GM12873 (cell line): ENCODE measurements around the gene ZNF319.

Source experiments
- TF ChIP-seq, protein P1 (sequence below): IDR thresholded peaks from 2 replicates; pipeline ENCODE4 v1.5.1; 2012; ENCODE audit warnings: low read depth, mild to moderate bottlenecking, moderate library complexity, low read length, control low read depth; ENCODE audit not compliant: insufficient read depth; ENCODE audit errors: missing control alignments

ZNF319 gene

GRCh38 chr16:58002416-58002800 lies 1.9 kb upstream of the ZNF319 start:
- TF ChIP-seq, protein P1, sequence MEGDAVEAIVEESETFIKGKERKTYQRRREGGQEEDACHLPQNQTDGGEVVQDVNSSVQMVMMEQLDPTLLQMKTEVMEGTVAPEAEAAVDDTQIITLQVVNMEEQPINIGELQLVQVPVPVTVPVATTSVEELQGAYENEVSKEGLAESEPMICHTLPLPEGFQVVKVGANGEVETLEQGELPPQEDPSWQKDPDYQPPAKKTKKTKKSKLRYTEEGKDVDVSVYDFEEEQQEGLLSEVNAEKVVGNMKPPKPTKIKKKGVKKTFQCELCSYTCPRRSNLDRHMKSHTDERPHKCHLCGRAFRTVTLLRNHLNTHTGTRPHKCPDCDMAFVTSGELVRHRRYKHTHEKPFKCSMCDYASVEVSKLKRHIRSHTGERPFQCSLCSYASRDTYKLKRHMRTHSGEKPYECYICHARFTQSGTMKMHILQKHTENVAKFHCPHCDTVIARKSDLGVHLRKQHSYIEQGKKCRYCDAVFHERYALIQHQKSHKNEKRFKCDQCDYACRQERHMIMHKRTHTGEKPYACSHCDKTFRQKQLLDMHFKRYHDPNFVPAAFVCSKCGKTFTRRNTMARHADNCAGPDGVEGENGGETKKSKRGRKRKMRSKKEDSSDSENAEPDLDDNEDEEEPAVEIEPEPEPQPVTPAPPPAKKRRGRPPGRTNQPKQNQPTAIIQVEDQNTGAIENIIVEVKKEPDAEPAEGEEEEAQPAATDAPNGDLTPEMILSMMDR, result no peak

DNA sequence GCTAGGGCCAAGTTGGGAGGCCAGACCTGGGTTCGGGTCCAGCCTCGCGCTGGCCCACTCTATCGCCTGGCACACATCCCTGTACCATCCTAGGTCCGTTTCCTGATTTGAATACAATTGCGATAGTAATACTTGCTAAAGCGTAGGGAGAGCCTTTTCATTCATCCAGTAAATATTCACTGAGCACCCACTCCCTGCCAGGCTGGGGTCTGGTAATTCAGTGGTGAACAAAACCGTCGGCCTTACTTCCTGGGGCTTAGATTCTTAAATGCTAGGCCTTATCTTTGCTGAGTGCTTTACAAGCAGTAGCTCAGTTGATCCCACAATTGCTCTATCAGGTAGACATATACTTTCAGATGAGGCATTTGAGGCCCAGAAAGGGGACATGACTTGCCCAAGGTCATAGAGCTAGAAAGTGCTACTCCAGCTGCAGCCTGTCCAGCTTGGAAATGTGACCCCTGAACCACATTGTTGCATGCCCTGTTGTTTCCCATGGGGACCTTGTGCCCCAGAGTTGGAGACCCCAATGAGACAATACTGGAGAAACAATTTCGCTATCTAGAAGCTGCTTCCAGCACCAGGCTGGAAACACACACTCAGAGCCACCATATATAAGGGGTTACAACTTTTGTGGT lies 1.4 kb upstream of the ZNF319 start:
- TF ChIP-seq, protein P1, result no peak

GRCh38 chr16:58000706-58001676 lies 519 bp upstream of the ZNF319 start, which contains the start of gene USB1:
USB1 (plus strand) TSS chr16:58001407; CDS start chr16:58001484, 77 bp downstream.
- TF ChIP-seq, protein P1, result peak; percentile 69

DNA sequence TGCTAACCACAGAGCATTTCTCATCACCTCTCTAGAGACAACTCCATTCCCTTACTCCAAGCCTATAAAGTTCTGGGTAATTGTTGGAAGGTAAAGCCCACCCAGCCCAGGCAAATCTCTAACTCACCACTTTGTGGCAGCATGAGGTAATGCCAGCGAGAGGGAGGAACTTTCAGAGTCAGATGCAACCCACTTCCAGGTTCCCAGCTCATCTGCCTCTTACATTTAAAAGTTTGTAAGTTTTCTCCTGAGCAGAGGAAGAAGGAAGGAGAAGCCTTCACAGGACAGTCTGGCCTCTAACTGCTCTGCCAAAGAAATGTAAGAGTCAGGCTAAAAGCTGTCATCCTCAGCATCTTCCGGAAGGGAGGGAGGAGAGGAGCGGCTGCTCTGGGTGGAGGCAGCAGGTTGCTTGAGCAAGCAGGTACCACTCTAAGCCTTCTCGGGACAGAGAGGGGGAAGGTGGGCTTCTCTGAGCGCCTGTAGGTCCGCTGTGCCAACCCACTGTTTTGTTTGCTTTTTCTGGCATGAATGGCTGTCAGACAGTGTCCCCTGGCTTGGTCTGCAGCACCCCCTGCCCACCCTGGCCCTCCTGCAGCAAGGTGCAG lies 1.0 kb downstream of the ZNF319 start:
- TF ChIP-seq, protein P1, result no peak

- TF ChIP-seq, protein P1, result no peak
Measured at GRCh38 chr16:57998992-57999365, 1.5 kb downstream of the ZNF319 start.

DNA sequence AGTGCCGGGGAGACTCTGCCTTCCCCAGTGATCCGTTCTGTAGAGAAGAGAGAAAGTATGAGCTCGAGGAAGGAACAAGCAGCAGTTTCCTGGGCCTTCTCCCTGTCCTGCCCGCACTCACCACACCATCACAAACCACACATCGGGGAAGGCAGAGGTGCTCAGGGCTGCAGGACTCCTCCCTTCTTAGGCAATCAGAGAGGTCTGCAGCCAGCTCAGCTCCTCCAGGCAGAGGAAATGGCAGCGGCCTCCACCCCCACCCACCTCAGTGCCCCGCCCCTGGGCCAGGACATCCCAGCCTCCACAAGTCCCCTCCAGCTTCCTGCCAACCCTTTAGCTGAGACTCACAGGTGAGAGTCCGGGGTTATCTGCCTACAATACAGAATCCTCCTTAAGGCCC lies 2.0 kb downstream of the ZNF319 start:
- TF ChIP-seq, protein P1, result no peak
